HEK293 (cell line): ENCODE measurements around the gene CYB5D1.

Experiments used
- ELK4 ChIP-seq: IDR thresholded peaks from 2 replicates; pipeline ENCODE4 v1.6.1; 2011; ENCODE audit warnings: mild to moderate bottlenecking, low read depth, low read length, borderline replicate concordance
- GLI2 ChIP-seq: fragments of 450-650 bp; formaldehyde crosslinking; IDR thresholded peaks from 2 replicates; pipeline ENCODE4; 2017; ENCODE audit warnings: missing biosample characterization, missing genetic modification characterization, low read depth, borderline replicate concordance
- GLIS1 ChIP-seq: fragments of 450-650 bp; formaldehyde crosslinking; IDR thresholded peaks from 2 replicates; pipeline ENCODE4 v1.5.1; 2016; ENCODE audit warnings: missing biosample characterization, missing genetic modification characterization
- HOXA7 ChIP-seq: sonication (generic); formaldehyde crosslinking; IDR thresholded peaks from 2 replicates; pipeline ENCODE4 v1.8.1; 2022; ENCODE audit warnings: missing genetic modification reagents, borderline replicate concordance
- MZF1 ChIP-seq: fragments of 450-650 bp; formaldehyde crosslinking; IDR thresholded peaks from 2 replicates; pipeline ENCODE4 v1.5.1; 2017; ENCODE audit warnings: missing biosample characterization, missing genetic modification characterization, borderline replicate concordance
- OSR2 ChIP-seq: fragments of 450-650 bp; formaldehyde crosslinking; IDR thresholded peaks from 2 replicates; pipeline ENCODE4 v1.5.1; 2016; ENCODE audit warnings: missing biosample characterization, missing genetic modification characterization
- PRDM1 ChIP-seq: fragments of 450-650 bp; formaldehyde crosslinking; IDR thresholded peaks from 2 replicates; pipeline ENCODE4; 2016; ENCODE audit warnings: missing biosample characterization, missing genetic modification characterization
- SP3 ChIP-seq: fragments of 450-650 bp; formaldehyde crosslinking; IDR thresholded peaks from 2 replicates; pipeline ENCODE4 v1.5.1; 2016; ENCODE audit warnings: missing biosample characterization, missing genetic modification characterization
- WT1 ChIP-seq: fragments of 450-650 bp; formaldehyde crosslinking; IDR thresholded peaks from 2 replicates; pipeline ENCODE4 v1.5.1; 2016; ENCODE audit warnings: missing biosample characterization, missing genetic modification characterization
- YY2 ChIP-seq: fragments of 450-650 bp; formaldehyde crosslinking; IDR thresholded peaks from 2 replicates; pipeline ENCODE4 v1.5.1; 2016; ENCODE audit warnings: missing biosample characterization, missing genetic modification characterization
- ZBTB17 ChIP-seq: fragments of 450-650 bp; formaldehyde crosslinking; IDR thresholded peaks from 2 replicates; pipeline ENCODE4 v1.5.1; 2016; ENCODE audit warnings: missing biosample characterization, missing genetic modification characterization
- ZBTB8A ChIP-seq: fragments of 450-650 bp; formaldehyde crosslinking; IDR thresholded peaks from 2 replicates; pipeline ENCODE4 v1.5.1; 2016; ENCODE audit warnings: missing biosample characterization, missing genetic modification characterization
- ZFP69B ChIP-seq: fragments of 450-650 bp; formaldehyde crosslinking; IDR thresholded peaks from 2 replicates; pipeline ENCODE4 v1.5.1; 2016; ENCODE audit warnings: missing biosample characterization, missing genetic modification characterization
- ZNF112 ChIP-seq: fragments of 450-650 bp; formaldehyde crosslinking; IDR thresholded peaks from 2 replicates; pipeline ENCODE4 v1.5.0; 2017; ENCODE audit warnings: missing biosample characterization, missing genetic modification characterization
- ZNF140 ChIP-seq: fragments of 450-650 bp; formaldehyde crosslinking; IDR thresholded peaks from 2 replicates; pipeline ENCODE4 v1.5.1; 2016; ENCODE audit warnings: missing biosample characterization, missing genetic modification characterization
- ZNF302 ChIP-seq: fragments of 450-650 bp; formaldehyde crosslinking; IDR thresholded peaks from 2 replicates; pipeline ENCODE4 v1.5.1; 2016; ENCODE audit warnings: missing biosample characterization, missing genetic modification characterization, low read depth
- ZNF311 ChIP-seq: fragments of 450-650 bp; formaldehyde crosslinking; IDR thresholded peaks from 2 replicates; pipeline ENCODE4 v1.5.1; 2017; ENCODE audit warnings: missing biosample characterization, missing genetic modification characterization, borderline replicate concordance
- ZNF596 ChIP-seq: fragments of 450-650 bp; IDR thresholded peaks from 2 replicates; pipeline ENCODE4 v1.5.0; 2018; ENCODE audit warnings: missing biosample characterization, mild to moderate bottlenecking, missing genetic modification characterization, moderate library complexity
- ZNF600 ChIP-seq: fragments of 450-650 bp; formaldehyde crosslinking; IDR thresholded peaks from 2 replicates; pipeline ENCODE4 v1.5.1; 2016; ENCODE audit warnings: missing biosample characterization, missing genetic modification characterization
- ZNF623 ChIP-seq: fragments of 450-650 bp; formaldehyde crosslinking; IDR thresholded peaks from 2 replicates; pipeline ENCODE4 v1.5.1; 2016; ENCODE audit warnings: missing biosample characterization, missing genetic modification characterization
- ZNF785 ChIP-seq: fragments of 450-650 bp; formaldehyde crosslinking; IDR thresholded peaks from 2 replicates; pipeline ENCODE4 v1.5.1; 2016; ENCODE audit warnings: missing biosample characterization, missing genetic modification characterization
- ZNF843 ChIP-seq: fragments of 450-650 bp; formaldehyde crosslinking; IDR thresholded peaks from 2 replicates; pipeline ENCODE4 v1.5.1; 2016; ENCODE audit warnings: missing biosample characterization, missing genetic modification characterization
- TF ChIP-seq, protein P1 (sequence below): fragments of 450-650 bp; formaldehyde crosslinking; IDR thresholded peaks from 2 replicates; pipeline ENCODE4 v1.5.1; 2017; ENCODE audit warnings: missing biosample characterization, missing genetic modification characterization
- TF ChIP-seq, protein P2 (sequence below): fragments of 450-650 bp; formaldehyde crosslinking; IDR thresholded peaks from 2 replicates; pipeline ENCODE4 v1.5.1; 2017; ENCODE audit warnings: missing biosample characterization, missing genetic modification characterization
- TF ChIP-seq, protein P3 (sequence below): fragments of 450-650 bp; formaldehyde crosslinking; IDR thresholded peaks from 2 replicates; pipeline ENCODE4 v1.5.1; 2016; ENCODE audit warnings: missing biosample characterization, missing genetic modification characterization
- TF ChIP-seq, protein P4 (sequence below): fragments of 450-650 bp; formaldehyde crosslinking; IDR thresholded peaks from 2 replicates; pipeline ENCODE4 v1.5.1; 2017; ENCODE audit warnings: missing biosample characterization, missing genetic modification characterization
- TF ChIP-seq, protein P5 (sequence below): fragments of 450-650 bp; formaldehyde crosslinking; IDR thresholded peaks from 2 replicates; pipeline ENCODE4 v1.5.1; 2016; ENCODE audit warnings: missing biosample characterization, missing genetic modification characterization
- TF ChIP-seq, protein P6 (sequence below): fragments of 450-650 bp; formaldehyde crosslinking; optimal IDR thresholded peaks from 2 replicates; pipeline ENCODE3; 2016; ENCODE audit warnings: missing biosample characterization, mild to moderate bottlenecking, missing genetic modification characterization

Gene CYB5D1

GRCh38 chr17:7887482-7888183 is 29.8 kb downstream of the CYB5D1 start (continued):
- TF ChIP-seq ZNF596 (tag by site-specific recombination) = peak; percentile 61
- no peak for TF ChIP-seq ZNF140
- no peak for TF ChIP-seq ZNF112
- TF ChIP-seq ZNF311 (tag by site-specific recombination) = no peak
- no peak for TF ChIP-seq ZNF623 (tag by site-specific recombination)
- TF ChIP-seq, protein P1, sequence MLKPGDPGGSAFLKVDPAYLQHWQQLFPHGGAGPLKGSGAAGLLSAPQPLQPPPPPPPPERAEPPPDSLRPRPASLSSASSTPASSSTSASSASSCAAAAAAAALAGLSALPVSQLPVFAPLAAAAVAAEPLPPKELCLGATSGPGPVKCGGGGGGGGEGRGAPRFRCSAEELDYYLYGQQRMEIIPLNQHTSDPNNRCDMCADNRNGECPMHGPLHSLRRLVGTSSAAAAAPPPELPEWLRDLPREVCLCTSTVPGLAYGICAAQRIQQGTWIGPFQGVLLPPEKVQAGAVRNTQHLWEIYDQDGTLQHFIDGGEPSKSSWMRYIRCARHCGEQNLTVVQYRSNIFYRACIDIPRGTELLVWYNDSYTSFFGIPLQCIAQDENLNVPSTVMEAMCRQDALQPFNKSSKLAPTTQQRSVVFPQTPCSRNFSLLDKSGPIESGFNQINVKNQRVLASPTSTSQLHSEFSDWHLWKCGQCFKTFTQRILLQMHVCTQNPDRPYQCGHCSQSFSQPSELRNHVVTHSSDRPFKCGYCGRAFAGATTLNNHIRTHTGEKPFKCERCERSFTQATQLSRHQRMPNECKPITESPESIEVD (tag by site-specific recombination) = peak; percentile 77
- TF ChIP-seq ZNF302 = no peak
- TF ChIP-seq SP3 (tag by site-specific recombination) = peak; percentile 89
- TF ChIP-seq, protein P2, sequence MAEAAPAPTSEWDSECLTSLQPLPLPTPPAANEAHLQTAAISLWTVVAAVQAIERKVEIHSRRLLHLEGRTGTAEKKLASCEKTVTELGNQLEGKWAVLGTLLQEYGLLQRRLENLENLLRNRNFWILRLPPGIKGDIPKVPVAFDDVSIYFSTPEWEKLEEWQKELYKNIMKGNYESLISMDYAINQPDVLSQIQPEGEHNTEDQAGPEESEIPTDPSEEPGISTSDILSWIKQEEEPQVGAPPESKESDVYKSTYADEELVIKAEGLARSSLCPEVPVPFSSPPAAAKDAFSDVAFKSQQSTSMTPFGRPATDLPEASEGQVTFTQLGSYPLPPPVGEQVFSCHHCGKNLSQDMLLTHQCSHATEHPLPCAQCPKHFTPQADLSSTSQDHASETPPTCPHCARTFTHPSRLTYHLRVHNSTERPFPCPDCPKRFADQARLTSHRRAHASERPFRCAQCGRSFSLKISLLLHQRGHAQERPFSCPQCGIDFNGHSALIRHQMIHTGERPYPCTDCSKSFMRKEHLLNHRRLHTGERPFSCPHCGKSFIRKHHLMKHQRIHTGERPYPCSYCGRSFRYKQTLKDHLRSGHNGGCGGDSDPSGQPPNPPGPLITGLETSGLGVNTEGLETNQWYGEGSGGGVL (tag by site-specific recombination) = peak; percentile 98
- peak; percentile 91 for TF ChIP-seq ZBTB17
- peak; percentile 59 for TF ChIP-seq ZNF843 (tag by site-specific recombination)
- peak; percentile 19; the same call in 1 of the 2 replicates for TF ChIP-seq OSR2 (tag by site-specific recombination)
- peak; percentile 92 for TF ChIP-seq ZNF600 (tag by site-specific recombination)
- peak; percentile 76 for TF ChIP-seq YY2 (tag by site-specific recombination)
- TF ChIP-seq, protein P3, sequence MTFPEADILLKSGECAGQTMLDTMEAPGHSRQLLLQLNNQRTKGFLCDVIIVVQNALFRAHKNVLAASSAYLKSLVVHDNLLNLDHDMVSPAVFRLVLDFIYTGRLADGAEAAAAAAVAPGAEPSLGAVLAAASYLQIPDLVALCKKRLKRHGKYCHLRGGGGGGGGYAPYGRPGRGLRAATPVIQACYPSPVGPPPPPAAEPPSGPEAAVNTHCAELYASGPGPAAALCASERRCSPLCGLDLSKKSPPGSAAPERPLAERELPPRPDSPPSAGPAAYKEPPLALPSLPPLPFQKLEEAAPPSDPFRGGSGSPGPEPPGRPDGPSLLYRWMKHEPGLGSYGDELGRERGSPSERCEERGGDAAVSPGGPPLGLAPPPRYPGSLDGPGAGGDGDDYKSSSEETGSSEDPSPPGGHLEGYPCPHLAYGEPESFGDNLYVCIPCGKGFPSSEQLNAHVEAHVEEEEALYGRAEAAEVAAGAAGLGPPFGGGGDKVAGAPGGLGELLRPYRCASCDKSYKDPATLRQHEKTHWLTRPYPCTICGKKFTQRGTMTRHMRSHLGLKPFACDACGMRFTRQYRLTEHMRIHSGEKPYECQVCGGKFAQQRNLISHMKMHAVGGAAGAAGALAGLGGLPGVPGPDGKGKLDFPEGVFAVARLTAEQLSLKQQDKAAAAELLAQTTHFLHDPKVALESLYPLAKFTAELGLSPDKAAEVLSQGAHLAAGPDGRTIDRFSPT (tag by site-specific recombination) = peak; percentile 56
- no peak for TF ChIP-seq ZNF785 (tag by site-specific recombination)
- TF ChIP-seq ELK4 = no peak
- TF ChIP-seq, protein P4, sequence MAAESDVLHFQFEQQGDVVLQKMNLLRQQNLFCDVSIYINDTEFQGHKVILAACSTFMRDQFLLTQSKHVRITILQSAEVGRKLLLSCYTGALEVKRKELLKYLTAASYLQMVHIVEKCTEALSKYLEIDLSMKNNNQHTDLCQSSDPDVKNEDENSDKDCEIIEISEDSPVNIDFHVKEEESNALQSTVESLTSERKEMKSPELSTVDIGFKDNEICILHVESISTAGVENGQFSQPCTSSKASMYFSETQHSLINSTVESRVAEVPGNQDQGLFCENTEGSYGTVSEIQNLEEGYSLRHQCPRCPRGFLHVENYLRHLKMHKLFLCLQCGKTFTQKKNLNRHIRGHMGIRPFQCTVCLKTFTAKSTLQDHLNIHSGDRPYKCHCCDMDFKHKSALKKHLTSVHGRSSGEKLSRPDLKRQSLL (tag by site-specific recombination) = peak; percentile 97
- TF ChIP-seq ZFP69B (tag by site-specific recombination) = 0 out of 2 replicates have a peak, but pooled peaks have one; percentile 36
- TF ChIP-seq, protein P5, sequence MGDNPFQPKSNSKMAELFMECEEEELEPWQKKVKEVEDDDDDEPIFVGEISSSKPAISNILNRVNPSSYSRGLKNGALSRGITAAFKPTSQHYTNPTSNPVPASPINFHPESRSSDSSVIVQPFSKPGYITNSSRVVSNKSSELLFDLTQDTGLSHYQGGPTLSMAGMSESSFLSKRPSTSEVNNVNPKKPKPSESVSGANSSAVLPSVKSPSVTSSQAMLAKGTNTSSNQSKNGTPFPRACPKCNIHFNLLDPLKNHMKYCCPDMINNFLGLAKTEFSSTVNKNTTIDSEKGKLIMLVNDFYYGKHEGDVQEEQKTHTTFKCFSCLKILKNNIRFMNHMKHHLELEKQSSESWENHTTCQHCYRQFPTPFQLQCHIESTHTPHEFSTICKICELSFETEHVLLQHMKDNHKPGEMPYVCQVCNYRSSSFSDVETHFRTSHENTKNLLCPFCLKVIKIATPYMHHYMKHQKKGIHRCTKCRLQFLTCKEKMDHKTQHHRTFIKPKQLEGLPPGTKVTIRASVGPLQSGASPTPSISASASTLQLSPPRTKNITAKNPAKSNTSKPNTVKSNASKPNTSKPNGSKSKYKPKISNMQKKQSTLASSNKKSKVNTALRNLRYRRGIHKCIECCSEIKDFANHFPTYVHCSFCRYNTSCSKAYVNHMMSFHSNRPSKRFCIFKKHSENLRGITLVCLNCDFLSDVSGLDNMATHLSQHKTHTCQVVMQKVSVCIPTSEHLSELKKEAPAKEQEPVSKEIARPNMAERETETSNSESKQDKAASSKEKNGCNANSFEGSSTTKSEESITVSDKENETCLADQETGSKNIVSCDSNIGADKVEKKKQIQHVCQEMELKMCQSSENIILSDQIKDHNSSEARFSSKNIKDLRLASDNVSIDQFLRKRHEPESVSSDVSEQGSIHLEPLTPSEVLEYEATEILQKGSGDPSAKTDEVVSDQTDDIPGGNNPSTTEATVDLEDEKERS = no peak
- TF ChIP-seq MZF1 (tag by site-specific recombination) = peak; percentile 82
- TF ChIP-seq WT1 (tag by site-specific recombination) = peak; percentile 95
- no peak for TF ChIP-seq HOXA7
- peak; percentile 57; the same call in 1 of the 2 replicates for TF ChIP-seq PRDM1 (tag by site-specific recombination)
- TF ChIP-seq, protein P6, sequence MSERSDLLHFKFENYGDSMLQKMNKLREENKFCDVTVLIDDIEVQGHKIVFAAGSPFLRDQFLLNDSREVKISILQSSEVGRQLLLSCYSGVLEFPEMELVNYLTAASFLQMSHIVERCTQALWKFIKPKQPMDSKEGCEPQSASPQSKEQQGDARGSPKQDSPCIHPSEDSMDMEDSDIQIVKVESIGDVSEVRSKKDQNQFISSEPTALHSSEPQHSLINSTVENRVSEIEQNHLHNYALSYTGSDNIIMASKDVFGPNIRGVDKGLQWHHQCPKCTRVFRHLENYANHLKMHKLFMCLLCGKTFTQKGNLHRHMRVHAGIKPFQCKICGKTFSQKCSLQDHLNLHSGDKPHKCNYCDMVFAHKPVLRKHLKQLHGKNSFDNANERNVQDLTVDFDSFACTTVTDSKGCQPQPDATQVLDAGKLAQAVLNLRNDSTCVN (tag by site-specific recombination) = peak; percentile 28
- TF ChIP-seq ZBTB8A = peak; percentile 82
- no peak for TF ChIP-seq GLI2 (tag by site-specific recombination)
- peak; percentile 81 for TF ChIP-seq GLIS1 (tag by site-specific recombination)
